Stimulated activated naive CD4-positive, alpha-beta T cell treated with Interleukin-2 at 50 U/mL for 16 hours (primary cell): Measurements from ENCODE around the gene ZNF511.

Source experiments
- DNase-seq: peaks from one replicate; lab custom pipeline; 2025; lab: John Stamatoyannopoulos, UW

ZNF511 gene

GRCh38 chr10:133274751-133275683, 33.7 kb upstream of the ZNF511 start:
- peak; percentile 91 for DNase-seq

- peak; percentile 46 for DNase-seq
Measured at GRCh38 chr10:133275684-133276092, 33.0 kb upstream of the ZNF511 start.

- no peak for DNase-seq
Measured at GRCh38 chr10:133276100-133276434, 32.6 kb upstream of the ZNF511 start.

GRCh38 chr10:133276435-133277201, 32.1 kb upstream of the ZNF511 start, which contains the start of gene ADAM8:
TSS of gene ADAM8 (minus strand) at chr10:133276868. CDS start at chr10:133276817, 51 bp downstream.
- peak; percentile 61 for DNase-seq

GRCh38 chr10:133277277-133277992, 31.3 kb upstream of the ZNF511 start:
- DNase-seq, result no peak

GRCh38 chr10:133277993-133278576, 30.6 kb upstream of the ZNF511 start:
- DNase-seq, result no peak

- peak; percentile 49 for DNase-seq
Measured at GRCh38 chr10:133278577-133279265, 30.0 kb upstream of the ZNF511 start.

- no peak for DNase-seq
Measured at GRCh38 chr10:133279326-133280226, 29.1 kb upstream of the ZNF511 start.

- no peak for DNase-seq
Measured at GRCh38 chr10:133280391-133281059, 28.2 kb upstream of the ZNF511 start.

GRCh38 chr10:133281084-133281483, 27.6 kb upstream of the ZNF511 start:
- no peak for DNase-seq

- no peak for DNase-seq
Measured at GRCh38 chr10:133281628-133282372, 26.9 kb upstream of the ZNF511 start.

GRCh38 chr10:133282846-133283390, 25.8 kb upstream of the ZNF511 start:
- no peak for DNase-seq

GRCh38 chr10:133283931-133284330, 24.8 kb upstream of the ZNF511 start:
- no peak for DNase-seq

- no peak for DNase-seq
Measured at GRCh38 chr10:133285217-133285616, 23.5 kb upstream of the ZNF511 start.

GRCh38 chr10:133286366-133286765, 22.3 kb upstream of the ZNF511 start:
- DNase-seq, result no peak

- DNase-seq, result no peak
Measured at GRCh38 chr10:133287832-133288500, 20.7 kb upstream of the ZNF511 start.

- DNase-seq, result no peak
Measured at GRCh38 chr10:133289761-133290160, 19.0 kb upstream of the ZNF511 start.
